Inflammatory macrophage (primary cell): ENCODE data around the gene ZBTB1.
A peak's percentile ranks its signal among the peaks of the same experiment; 100 is the strongest.

Experiments
- DNase-seq, 2 donors: peaks; one replicate each; pipeline ENCODE4 v3.0.0-alpha.2; 2020 to 2022
- total RNA-seq, 18 experiments: gene quantifications; one replicate each; lab custom pipeline; 2026; ENCODE audit warnings: mixed read lengths in 6 of 18, inconsistent platforms in 2 of 18; lab: John Stamatoyannopoulos, UW

ZBTB1 gene
- total RNA-seq: 40.7 to 182 (median 101) reads per million in 18 experiments

GRCh38 chr14:64504310-64504896 lies at the start of gene ZBTB1:
TSS of gene ZBTB1 (plus strand) at chr14:64504770. CDS start at chr14:64521505, 16,735 bp downstream.
- DNase-seq: peak; percentile 94 to 98

- no peak for DNase-seq
Measured at GRCh38 chr14:64459405-64460136, 45.0 kb upstream of the ZBTB1 start.

- no peak for DNase-seq
Measured at GRCh38 chr14:64461221-64461620, 43.3 kb upstream of the ZBTB1 start.

- no peak for DNase-seq
Measured at GRCh38 chr14:64463195-64463594, 41.4 kb upstream of the ZBTB1 start.

GRCh38 chr14:64463873-64464272 lies 40.7 kb upstream of the ZBTB1 start:
- DNase-seq: no peak

- no peak for DNase-seq
Measured at GRCh38 chr14:64464651-64465050, 39.9 kb upstream of the ZBTB1 start.

- DNase-seq: no peak
Measured at GRCh38 chr14:64465191-64465822, 39.3 kb upstream of the ZBTB1 start, which contains the start of gene AKAP5. TSS of gene AKAP5 (plus strand) at chr14:64465499. CDS start at chr14:64468395, 2,896 bp downstream.

- DNase-seq: no peak
Measured at GRCh38 chr14:64465831-64466554, 38.6 kb upstream of the ZBTB1 start.

- peak; percentile 70 to 93 for DNase-seq
Measured at GRCh38 chr14:64467101-64467500, 37.5 kb upstream of the ZBTB1 start.

- no peak for DNase-seq
Measured at GRCh38 chr14:64467566-64467965, 37.0 kb upstream of the ZBTB1 start.

GRCh38 chr14:64468451-64468850 lies 36.1 kb upstream of the ZBTB1 start:
- no peak for DNase-seq

- DNase-seq: no peak
Measured at GRCh38 chr14:64474041-64474440, 30.5 kb upstream of the ZBTB1 start.

- DNase-seq: no peak
Measured at GRCh38 chr14:64474698-64475097, 29.9 kb upstream of the ZBTB1 start.

- DNase-seq: no peak
Measured at GRCh38 chr14:64475585-64476273, 28.8 kb upstream of the ZBTB1 start.

- DNase-seq: no peak
Measured at GRCh38 chr14:64476438-64476837, 28.1 kb upstream of the ZBTB1 start.

GRCh38 chr14:64478634-64479250 lies 25.8 kb upstream of the ZBTB1 start:
- DNase-seq: peak in 1 of 2 donors; percentile 55

- DNase-seq: no peak
Measured at GRCh38 chr14:64488590-64489099, 15.9 kb upstream of the ZBTB1 start.

- no peak for DNase-seq
Measured at GRCh38 chr14:64491637-64492036, 12.9 kb upstream of the ZBTB1 start.

GRCh38 chr14:64493455-64493854 lies 11.1 kb upstream of the ZBTB1 start:
- DNase-seq: no peak

GRCh38 chr14:64495252-64495651 lies 9.3 kb upstream of the ZBTB1 start:
- no peak for DNase-seq

- DNase-seq: no peak
Measured at GRCh38 chr14:64496764-64497163, 7.8 kb upstream of the ZBTB1 start.

- no peak for DNase-seq
Measured at GRCh38 chr14:64500088-64500487, 4.5 kb upstream of the ZBTB1 start.
